ENCODE data around the gene RBM38. TPM values are rescaled to one million over a fixed set of nuclear protein-coding genes. Genes with fewer than 3 reads are reported as not detected.

RBM38 gene
- total and polyA plus RNA-seq, 2 of the 13 experiments (the other 11 are each of a cell fraction or from before 2014, with no cell fraction given) = 24.2 to 34.2 TPM

- peak; percentile 82 for TF ChIP-seq ATF2 (CRISPR knock-in tag; IDR thresholded peaks at IDR 0.05)
- TF ChIP-seq ZNF343 (CRISPR knock-in tag; IDR thresholded peaks at IDR 0.05) = no peak
- TF ChIP-seq PHF20 (CRISPR knock-in tag; IDR thresholded peaks at IDR 0.05) = peak; percentile 55
- TF ChIP-seq MED1 (CRISPR knock-in tag; IDR thresholded peaks at IDR 0.05) = peak; percentile 67
- TF ChIP-seq ZNF616 (CRISPR knock-in tag; IDR thresholded peaks at IDR 0.05; ENCODE audit: low read depth) = no peak
- TF ChIP-seq ZNF20 (CRISPR knock-in tag; IDR thresholded peaks at IDR 0.05) = no peak
- TF ChIP-seq MEIS2 (CRISPR knock-in tag; IDR thresholded peaks at IDR 0.05) = 0 out of 2 replicates have a peak, but pooled peaks have one; percentile 15
- no peak for TF ChIP-seq GATA4 (IDR thresholded peaks at IDR 0.05; ENCODE audit: borderline replicate concordance, low read depth)
- TF ChIP-seq SIX1 (CRISPR knock-in tag; IDR thresholded peaks at IDR 0.05; ENCODE audit: borderline replicate concordance) = no peak
- no peak; the same call in 1 of the 2 replicates for TF ChIP-seq TAF1 (CRISPR knock-in tag; IDR thresholded peaks at IDR 0.05)
- no peak for TF ChIP-seq ZNF350 (CRISPR knock-in tag; IDR thresholded peaks at IDR 0.05; ENCODE audit: borderline replicate concordance, low read depth)
- TF ChIP-seq ZNF292 (CRISPR knock-in tag; IDR thresholded peaks at IDR 0.05; ENCODE audit: borderline replicate concordance, low read depth) = peak; percentile 54; the same call in 1 of the 2 replicates
- TF ChIP-seq ZNF850 (CRISPR knock-in tag; conservative IDR thresholded peaks at IDR 0.05) = no peak
- no peak for TF ChIP-seq ZNF790 (CRISPR knock-in tag; IDR thresholded peaks at IDR 0.05; ENCODE audit: borderline replicate concordance)
- TF ChIP-seq MBD4 (IDR thresholded peaks at IDR 0.05; ENCODE audit: borderline replicate concordance, low read length) = no peak
- peak; percentile 63 for TF ChIP-seq TEAD3 (CRISPR knock-in tag; optimal IDR thresholded peaks at IDR 0.05; ENCODE audit: borderline replicate concordance)
- 0 out of 2 replicates have a peak, but pooled peaks have one; percentile 17 for TF ChIP-seq THAP11 (CRISPR knock-in tag; IDR thresholded peaks at IDR 0.05)
- no peak for TF ChIP-seq ZNF691 (CRISPR knock-in tag; IDR thresholded peaks at IDR 0.05; ENCODE audit: borderline replicate concordance, low read depth)
- TF ChIP-seq ZBTB39 (CRISPR knock-in tag; IDR thresholded peaks at IDR 0.05) = no peak
- no peak for TF ChIP-seq ZNF615 (CRISPR knock-in tag; IDR thresholded peaks at IDR 0.05; ENCODE audit: borderline replicate concordance)
- TF ChIP-seq ASH2L (IDR thresholded peaks at IDR 0.05; ENCODE audit: insufficient read length, low read depth, low read length) = no peak
- TF ChIP-seq ZNF720 (CRISPR knock-in tag; IDR thresholded peaks at IDR 0.05) = no peak
- no peak for TF ChIP-seq ATF7-NPFF (CRISPR knock-in tag; IDR thresholded peaks at IDR 0.05; ENCODE audit: low read depth)
- no peak for TF ChIP-seq ZNF143 (CRISPR knock-in tag; IDR thresholded peaks at IDR 0.05)
- no peak; the same call in 1 of the 2 replicates for TF ChIP-seq ZBTB21 (CRISPR knock-in tag; IDR thresholded peaks at IDR 0.05)
- TF ChIP-seq FOXO1 (CRISPR knock-in tag; IDR thresholded peaks at IDR 0.05) = 0 out of 2 replicates have a peak, but pooled peaks have one; percentile 5
- TF ChIP-seq HNRNPUL1 (IDR thresholded peaks at IDR 0.05; ENCODE audit: low read depth, low read length) = no peak
- TF ChIP-seq ZEB1 (IDR thresholded peaks at IDR 0.05; ENCODE audit: insufficient replicate concordance, low read depth) = no peak
Measured at GRCh38 chr20:57428324-57429158, 37.3 kb downstream of the RBM38 start (continued).
